K562 (cell line): ENCODE data around the gene BCL2L13. TPM values are rescaled to one million over a fixed set of nuclear protein-coding genes. Genes with fewer than 3 reads are reported as not detected.

Source experiments
- ARID2 ChIP-seq: fragments of 450-650 bp; IDR thresholded peaks from 2 replicates; pipeline ENCODE4 v1.6.1; 2017; ENCODE audit warnings: antibody characterized with exemption, mild to moderate bottlenecking
- DNMT1 ChIP-seq: fragments of 450-650 bp; IDR thresholded peaks from 2 replicates; pipeline ENCODE4 v1.6.1; 2016; ENCODE audit warnings: antibody characterized with exemption, mild to moderate bottlenecking
- EP400 ChIP-seq: fragments of 450-650 bp; IDR thresholded peaks from 2 replicates; pipeline ENCODE4 v1.6.1; 2017; ENCODE audit warnings: antibody characterized with exemption, mild to moderate bottlenecking, moderate library complexity
- JUN ChIP-seq, 2 experiments: sonication (generic) in 1 of 2; formaldehyde crosslinking in 1 of 2; IDR thresholded peaks; 2 replicates each; pipeline versions ENCODE4 v1.6.1 to v1.8.0; 2012 to 2022; ENCODE audit warnings: borderline replicate concordance in 2 of 2, mild to moderate bottlenecking in 2 of 2, improper control_type of control experiment in 1 of 2, low read depth in 1 of 2, low read length in 1 of 2, missing genetic modification reagents in 1 of 2
- NCOA2 ChIP-seq, 2 experiments: fragments of 450-650 bp; IDR thresholded peaks; 2 replicates each; pipeline ENCODE4 v1.6.1; 2018; ENCODE audit warnings: mild to moderate bottlenecking in 2 of 2, moderate library complexity in 1 of 2; ENCODE audit not compliant: partially characterized antibody in 2 of 2
- NCOA4 ChIP-seq: fragments of 450-650 bp; IDR thresholded peaks from 2 replicates; pipeline ENCODE4 v1.6.1; 2018; ENCODE audit warnings: mild to moderate bottlenecking; ENCODE audit not compliant: partially characterized antibody
- TFAM ChIP-seq: fragments of 250-450 bp; sonication (Bioruptor Pico); conservative IDR thresholded peaks from 2 replicates; pipeline ENCODE4 v1.5.0; 2021; ENCODE audit warnings: mild to moderate bottlenecking, moderate library complexity
- ZC3H11A ChIP-seq: IDR thresholded peaks from 2 replicates; pipeline ENCODE4 v1.6.1; 2012; ENCODE audit warnings: low read depth, low read length, improper control_type of control experiment
- ZFP36 ChIP-seq: fragments of 150-350 bp; IDR thresholded peaks from 2 replicates; pipeline ENCODE4 v1.6.1; 2018; ENCODE audit warnings: low read length, low read depth; ENCODE audit not compliant: partially characterized antibody
- ZFX ChIP-seq: sonication (generic); formaldehyde crosslinking; IDR thresholded peaks from 2 replicates; pipeline ENCODE4 v1.8.0; 2022; ENCODE audit warnings: mild to moderate bottlenecking, missing genetic modification reagents, moderate library complexity
- ZNF133 ChIP-seq: fragments of 250-450 bp; sonication (Bioruptor Pico); IDR thresholded peaks from 2 replicates; pipeline ENCODE4 v1.4.0; 2020; ENCODE audit warnings: mild to moderate bottlenecking
- polyA plus RNA-seq, 8 experiments: library from polyadenylated mRNA; depleted of rRNA in 4 of 8; stranded (reverse) in 5 of 8; unstranded in 3 of 8; fragments of >200 nt; fragmentation: Nextera tagmentation in 2 of 8; fragmentation: Illumina TruSeq in 1 of 8; extraction: Ambion mirVana in 2 of 8; extraction: Trizol in 1 of 8; gene quantifications; 2 replicates each; pipeline versions ENCODE4 v1.2.1 to v1.2.3, GENCODE V29; 2011 to 2014; ENCODE audit warnings: inconsistent platforms in 1 of 8, missing spikeins in 1 of 8
- total RNA-seq, 7 experiments: library from RNA; depleted of rRNA in 6 of 7; stranded (reverse); fragments of >200 nt in 6 of 7; fragmentation: Illumina TruSeq in 2 of 7; extraction: Trizol in 2 of 7; gene quantifications; 2 replicates each; pipeline versions ENCODE4 v1.2.1 to v1.2.3, GENCODE V29; 2011 to 2021; ENCODE audit warnings: low replicate concordance in 1 of 7
- TF ChIP-seq, protein P1 (sequence below), 2 experiments: fragments of 450-650 bp; IDR thresholded peaks; 2 replicates each; pipeline ENCODE4 v1.6.1; 2018; ENCODE audit warnings: mild to moderate bottlenecking in 2 of 2, low read depth in 1 of 2; ENCODE audit not compliant: partially characterized antibody in 2 of 2
- TF ChIP-seq, protein P2 (sequence below), 3 experiments: fragments of 200-800 bp in 1 of 3; fragments of 250-450 bp in 1 of 3; fragments of 450-650 bp in 1 of 3; sonication (Bioruptor Pico) in 1 of 3; sonication (Bioruptor generic) in 1 of 3; formaldehyde crosslinking in 1 of 3; IDR thresholded peaks; 2 replicates each; pipeline versions ENCODE4 v1.6.1 to v1.8.0; 2016 to 2022; ENCODE audit warnings: mild to moderate bottlenecking in 2 of 3, missing genetic modification characterization in 2 of 3, missing compliant biosample characterization in 1 of 3, moderate library complexity in 1 of 3
- TF ChIP-seq, protein P3 (sequence below): sonication (generic); formaldehyde crosslinking; IDR thresholded peaks from 2 replicates; pipeline ENCODE4 v1.8.0; 2022; ENCODE audit warnings: mild to moderate bottlenecking, missing genetic modification reagents

Gene BCL2L13
- total and polyA plus RNA-seq, 9 of the 15 experiments (the other 6 are each of a cell fraction or from before 2014, with no cell fraction given), result 41.5 to 63.4 (median 56.5) TPM

DNA sequence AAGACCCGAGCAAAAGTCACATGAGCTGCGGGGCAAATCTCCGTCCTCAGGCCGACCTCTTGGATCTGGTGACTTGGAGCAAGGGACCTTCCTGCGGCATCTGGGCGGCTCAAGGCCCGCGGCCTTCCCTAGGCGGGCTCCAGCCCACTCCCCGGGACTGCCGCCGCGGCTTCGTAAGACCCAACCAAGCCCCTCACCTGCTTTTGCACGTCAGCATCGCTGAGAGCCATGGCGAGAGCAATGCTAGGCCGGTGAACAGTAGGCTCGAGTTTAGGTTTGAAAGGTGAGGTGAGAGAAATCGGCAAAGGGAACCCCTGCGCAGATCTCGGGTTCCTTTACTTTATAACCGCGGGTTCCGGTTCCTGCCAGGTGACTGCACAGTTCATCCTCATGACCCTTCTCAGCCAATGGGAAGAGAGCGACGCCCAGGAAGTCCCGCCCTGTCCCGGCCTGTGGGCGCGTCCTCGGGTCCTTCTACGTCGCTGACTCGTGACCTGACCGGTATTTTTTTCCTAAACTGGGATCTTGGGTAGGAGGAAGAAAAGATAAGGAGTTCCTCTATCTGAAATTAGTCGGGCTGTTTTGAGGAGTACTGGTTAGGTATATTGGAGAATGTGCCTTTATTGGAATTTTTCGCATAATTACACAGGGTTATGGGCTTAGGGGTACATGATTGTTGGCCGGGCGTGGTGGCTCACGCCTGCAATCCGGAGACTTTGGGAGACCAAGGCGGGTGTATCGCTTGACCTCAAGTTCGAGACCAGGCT is 10.0 kb upstream of the BCL2L13 start, which contains the start of gene ATP6V1E1 (continued):
- TF ChIP-seq, protein P1, sequence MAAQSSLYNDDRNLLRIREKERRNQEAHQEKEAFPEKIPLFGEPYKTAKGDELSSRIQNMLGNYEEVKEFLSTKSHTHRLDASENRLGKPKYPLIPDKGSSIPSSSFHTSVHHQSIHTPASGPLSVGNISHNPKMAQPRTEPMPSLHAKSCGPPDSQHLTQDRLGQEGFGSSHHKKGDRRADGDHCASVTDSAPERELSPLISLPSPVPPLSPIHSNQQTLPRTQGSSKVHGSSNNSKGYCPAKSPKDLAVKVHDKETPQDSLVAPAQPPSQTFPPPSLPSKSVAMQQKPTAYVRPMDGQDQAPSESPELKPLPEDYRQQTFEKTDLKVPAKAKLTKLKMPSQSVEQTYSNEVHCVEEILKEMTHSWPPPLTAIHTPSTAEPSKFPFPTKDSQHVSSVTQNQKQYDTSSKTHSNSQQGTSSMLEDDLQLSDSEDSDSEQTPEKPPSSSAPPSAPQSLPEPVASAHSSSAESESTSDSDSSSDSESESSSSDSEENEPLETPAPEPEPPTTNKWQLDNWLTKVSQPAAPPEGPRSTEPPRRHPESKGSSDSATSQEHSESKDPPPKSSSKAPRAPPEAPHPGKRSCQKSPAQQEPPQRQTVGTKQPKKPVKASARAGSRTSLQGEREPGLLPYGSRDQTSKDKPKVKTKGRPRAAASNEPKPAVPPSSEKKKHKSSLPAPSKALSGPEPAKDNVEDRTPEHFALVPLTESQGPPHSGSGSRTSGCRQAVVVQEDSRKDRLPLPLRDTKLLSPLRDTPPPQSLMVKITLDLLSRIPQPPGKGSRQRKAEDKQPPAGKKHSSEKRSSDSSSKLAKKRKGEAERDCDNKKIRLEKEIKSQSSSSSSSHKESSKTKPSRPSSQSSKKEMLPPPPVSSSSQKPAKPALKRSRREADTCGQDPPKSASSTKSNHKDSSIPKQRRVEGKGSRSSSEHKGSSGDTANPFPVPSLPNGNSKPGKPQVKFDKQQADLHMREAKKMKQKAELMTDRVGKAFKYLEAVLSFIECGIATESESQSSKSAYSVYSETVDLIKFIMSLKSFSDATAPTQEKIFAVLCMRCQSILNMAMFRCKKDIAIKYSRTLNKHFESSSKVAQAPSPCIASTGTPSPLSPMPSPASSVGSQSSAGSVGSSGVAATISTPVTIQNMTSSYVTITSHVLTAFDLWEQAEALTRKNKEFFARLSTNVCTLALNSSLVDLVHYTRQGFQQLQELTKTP (IDR thresholded peaks at IDR 0.05; ENCODE audit: low read depth in 1 of 2, partially characterized antibody in 2 of 2), result peak in 1 of 2 experiments; percentile 87
- TF ChIP-seq ZFX (CRISPR knock-in tag) (peak; percentile 79), ZFP36 (no peak), JUN (IDR thresholded peaks at IDR 0.05; ENCODE audit: borderline replicate concordance, low read depth, low read length) (no peak), JUN (CRISPR knock-in tag; IDR thresholded peaks at IDR 0.05; ENCODE audit: borderline replicate concordance) (no peak), NCOA4 (no peak), ZNF133 (CRISPR knock-in tag) (no peak), NCOA2 (IDR thresholded peaks at IDR 0.05; ENCODE audit: partially characterized antibody in 2 of 2) (no peak), ARID2 (no peak), ZC3H11A (0 out of 2 replicates have a peak, but pooled peaks have one; percentile 76), EP400 (peak; percentile 93), TFAM (CRISPR knock-in tag) (no peak), DNMT1 (no peak)
- TF ChIP-seq, protein P2, sequence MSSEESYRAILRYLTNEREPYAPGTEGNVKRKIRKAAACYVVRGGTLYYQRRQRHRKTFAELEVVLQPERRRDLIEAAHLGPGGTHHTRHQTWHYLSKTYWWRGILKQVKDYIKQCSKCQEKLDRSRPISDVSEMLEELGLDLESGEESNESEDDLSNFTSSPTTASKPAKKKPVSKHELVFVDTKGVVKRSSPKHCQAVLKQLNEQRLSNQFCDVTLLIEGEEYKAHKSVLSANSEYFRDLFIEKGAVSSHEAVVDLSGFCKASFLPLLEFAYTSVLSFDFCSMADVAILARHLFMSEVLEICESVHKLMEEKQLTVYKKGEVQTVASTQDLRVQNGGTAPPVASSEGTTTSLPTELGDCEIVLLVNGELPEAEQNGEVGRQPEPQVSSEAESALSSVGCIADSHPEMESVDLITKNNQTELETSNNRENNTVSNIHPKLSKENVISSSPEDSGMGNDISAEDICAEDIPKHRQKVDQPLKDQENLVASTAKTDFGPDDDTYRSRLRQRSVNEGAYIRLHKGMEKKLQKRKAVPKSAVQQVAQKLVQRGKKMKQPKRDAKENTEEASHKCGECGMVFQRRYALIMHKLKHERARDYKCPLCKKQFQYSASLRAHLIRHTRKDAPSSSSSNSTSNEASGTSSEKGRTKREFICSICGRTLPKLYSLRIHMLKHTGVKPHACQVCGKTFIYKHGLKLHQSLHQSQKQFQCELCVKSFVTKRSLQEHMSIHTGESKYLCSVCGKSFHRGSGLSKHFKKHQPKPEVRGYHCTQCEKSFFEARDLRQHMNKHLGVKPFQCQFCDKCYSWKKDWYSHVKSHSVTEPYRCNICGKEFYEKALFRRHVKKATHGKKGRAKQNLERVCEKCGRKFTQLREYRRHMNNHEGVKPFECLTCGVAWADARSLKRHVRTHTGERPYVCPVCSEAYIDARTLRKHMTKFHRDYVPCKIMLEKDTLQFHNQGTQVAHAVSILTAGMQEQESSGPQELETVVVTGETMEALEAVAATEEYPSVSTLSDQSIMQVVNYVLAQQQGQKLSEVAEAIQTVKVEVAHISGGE (CRISPR knock-in tag; IDR thresholded peaks at IDR 0.05), result peak in 1 of 3 experiments; percentile 74; a peak in 2 of 6 replicates
- TF ChIP-seq, protein P3, sequence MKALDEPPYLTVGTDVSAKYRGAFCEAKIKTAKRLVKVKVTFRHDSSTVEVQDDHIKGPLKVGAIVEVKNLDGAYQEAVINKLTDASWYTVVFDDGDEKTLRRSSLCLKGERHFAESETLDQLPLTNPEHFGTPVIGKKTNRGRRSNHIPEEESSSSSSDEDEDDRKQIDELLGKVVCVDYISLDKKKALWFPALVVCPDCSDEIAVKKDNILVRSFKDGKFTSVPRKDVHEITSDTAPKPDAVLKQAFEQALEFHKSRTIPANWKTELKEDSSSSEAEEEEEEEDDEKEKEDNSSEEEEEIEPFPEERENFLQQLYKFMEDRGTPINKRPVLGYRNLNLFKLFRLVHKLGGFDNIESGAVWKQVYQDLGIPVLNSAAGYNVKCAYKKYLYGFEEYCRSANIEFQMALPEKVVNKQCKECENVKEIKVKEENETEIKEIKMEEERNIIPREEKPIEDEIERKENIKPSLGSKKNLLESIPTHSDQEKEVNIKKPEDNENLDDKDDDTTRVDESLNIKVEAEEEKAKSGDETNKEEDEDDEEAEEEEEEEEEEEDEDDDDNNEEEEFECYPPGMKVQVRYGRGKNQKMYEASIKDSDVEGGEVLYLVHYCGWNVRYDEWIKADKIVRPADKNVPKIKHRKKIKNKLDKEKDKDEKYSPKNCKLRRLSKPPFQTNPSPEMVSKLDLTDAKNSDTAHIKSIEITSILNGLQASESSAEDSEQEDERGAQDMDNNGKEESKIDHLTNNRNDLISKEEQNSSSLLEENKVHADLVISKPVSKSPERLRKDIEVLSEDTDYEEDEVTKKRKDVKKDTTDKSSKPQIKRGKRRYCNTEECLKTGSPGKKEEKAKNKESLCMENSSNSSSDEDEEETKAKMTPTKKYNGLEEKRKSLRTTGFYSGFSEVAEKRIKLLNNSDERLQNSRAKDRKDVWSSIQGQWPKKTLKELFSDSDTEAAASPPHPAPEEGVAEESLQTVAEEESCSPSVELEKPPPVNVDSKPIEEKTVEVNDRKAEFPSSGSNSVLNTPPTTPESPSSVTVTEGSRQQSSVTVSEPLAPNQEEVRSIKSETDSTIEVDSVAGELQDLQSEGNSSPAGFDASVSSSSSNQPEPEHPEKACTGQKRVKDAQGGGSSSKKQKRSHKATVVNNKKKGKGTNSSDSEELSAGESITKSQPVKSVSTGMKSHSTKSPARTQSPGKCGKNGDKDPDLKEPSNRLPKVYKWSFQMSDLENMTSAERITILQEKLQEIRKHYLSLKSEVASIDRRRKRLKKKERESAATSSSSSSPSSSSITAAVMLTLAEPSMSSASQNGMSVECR, result peak; percentile 69
